Heart right ventricle (tissue), 16 donors: ENCODE results near the gene RBMS3. TPM values are rescaled to one million over a fixed set of nuclear protein-coding genes. Genes with fewer than 3 reads are reported as not detected.
"Not testable (repeated sequence)": the region's sequence is repeated elsewhere in the genome, so short reads cannot be mapped to it uniquely, and the experiment has no call there.

Experiments used
- ATAC-seq, 8 donors: fragments of 200-7000 bp; cut with Tn5 transposase; one replicate each; pipeline ENCODE4 v1.9.1; 2020; ENCODE audit warnings: mild to moderate bottlenecking in 8 of 8, moderate library complexity in 8 of 8, moderate number of reproducible peaks in 1 of 8
- DNase-seq, 2 donors: peaks; one replicate each; pipeline ENCODE4 v3.0.0-alpha.2; 2020
- H3K27ac ChIP-seq, 10 donors: fragments of 200-600 bp; sonication (generic) in 2 of 10; one replicate each; pipeline versions ENCODE4 v1.5.0 to v1.8.0; 2020 to 2022; ENCODE audit warnings: mild to moderate bottlenecking in 3 of 10
- H3K27me3 ChIP-seq, 7 donors: fragments of 200-600 bp; one replicate each; pipeline ENCODE4 v1.8.0; 2021 to 2022; ENCODE audit warnings: mild to moderate bottlenecking in 2 of 7
- H3K36me3 ChIP-seq, 9 donors: fragments of 200-600 bp; sonication (generic) in 1 of 9; one replicate each; pipeline versions ENCODE4 v1.5.0 to v1.8.0; 2020 to 2022; ENCODE audit warnings: mild to moderate bottlenecking in 2 of 9
- H3K4me1 ChIP-seq, 9 donors: fragments of 200-600 bp; sonication (generic) in 1 of 9; one replicate each; pipeline versions ENCODE4 v1.5.0 to v1.8.0; 2020 to 2022; ENCODE audit warnings: mild to moderate bottlenecking in 4 of 9
- H3K4me3 ChIP-seq, 10 donors: fragments of 200-600 bp; sonication (generic) in 2 of 10; one replicate each; pipeline versions ENCODE4 v1.5.0 to v1.8.0; 2020 to 2022; ENCODE audit warnings: mild to moderate bottlenecking in 7 of 10, moderate library complexity in 2 of 10
- H3K9me3 ChIP-seq, 11 donors: fragments of 200-600 bp in 10 of 11; sonication (generic) in 2 of 11; one replicate each; pipeline versions ENCODE4 v1.5.0 to v1.8.0; 2013 to 2022; ENCODE audit warnings: mild to moderate bottlenecking in 2 of 11, control low read depth in 1 of 11, moderate library complexity in 1 of 11
- CTCF ChIP-seq, 9 donors: fragments of 200-600 bp; sonication (generic) in 2 of 9; IDR thresholded peaks; one replicate each; pipeline versions ENCODE4 v1.5.0 to v1.8.0; 2021 to 2022; ENCODE audit warnings: antibody characterized with exemption in 9 of 9, mild to moderate bottlenecking in 5 of 9, moderate library complexity in 1 of 9
- WGBS, 2 donors: extraction: QIAGEN DNeasy Blood & Tissue Kit; methylation state at CpG; one replicate each; pipeline ENCODE4 v1.1.7; 2013; ENCODE audit warnings: inconsistent platforms in 1 of 2; 5-methylcytosine and 5-hydroxymethylcytosine counted together
- intact Hi-C, 10 donors: fragments of 100-400 bp; cut with DNase I; formaldehyde crosslinking; loops; one replicate each; pipeline versions ENCODE4 v1.11.1 to v1.14.2; 2022
- long read RNA-seq, 3 donors: library from polyadenylated mRNA; unstranded; transcript quantifications; one replicate each; pipeline ENCODE4 v2.0.0, GENCODE V29; 2020 to 2021
- polyA plus RNA-seq, 2 donors: library from polyadenylated mRNA; stranded (reverse); fragments of 200-250 nt; gene quantifications; one replicate each; pipeline ENCODE4 v1.2.3, GENCODE V29; 2013
- total RNA-seq, 10 donors: library from RNA; stranded (reverse); fragmentation: NEBNext Ultra II Directional in 3 of 10; extraction: Animal tissue kit (Norgen Biotek cat#: 25700) in 3 of 10; gene quantifications; one replicate each; pipeline versions ENCODE4 v1.2.1 to v1.2.4, GENCODE V29; 2021 to 2023
- donor health status: Arrhythmogenic right ventricular cardiomyopathy.
- donor health status: ischemic (EF 13 %, LVEDD 7.1; RV severe dilation, severe dysfunction).
- donor health status: healthy with polysubstance abuse.
- donor health status: DM: no; HTN: yes; CAD: no.
- donor health status: DM: no; HTN: no; CAD: no.
- donor health status: ischemic (EF 25% LVEDD 6.9; RV normal size, moderate dysfunction).
- donor health status: ischemic (EF 25% LVEDD 5.7; RV mildly dilated, moderate dysfunction).
- donor health status: healthy.
- donor health status: DM: yes; HTN: yes; CAD: no.
- donor health status: Ischemic cardiomyopathy.
- donor health status: ischemic (EF 35%, LVEDD 5.7; RV mildly dilated, moderate dysfunction).
- donor health status: nonischemic (EF 11% LVEDD 7.7; RV severe dilation, severe dysfunction).
- donor health status: DM: yes; HTN: yes; CAD: no.
- donor health status: PGD.
- donor health status: ischemic (EF 29% LVEDD 5.4; RV normal size, mild dysfunction).
- donor health status: nonischemic (EF 23%, LVEDD 6.1; RV moderate dilation, normal function).

Gene RBMS3
- total RNA-seq: 10 to 100 TPM; 22.0 to 41.1 (median 28.6) TPM
- polyA plus RNA-seq: 1 to 10 TPM; 3.2 to 8.1 TPM
- long read RNA-seq, donor 1, partial matches to known transcripts: 3 of 12 reads
- long read RNA-seq, donor 1, other reads (novel, unspliced or antisense): 8 of 12 reads
- long read RNA-seq, donor 2, full-length matches to known transcripts: 7 of 23 reads
- long read RNA-seq, donor 2, partial matches to known transcripts: 5 of 23 reads
- long read RNA-seq, donor 2, other reads (novel, unspliced or antisense): 11 of 23 reads
- long read RNA-seq, donor 3, full-length matches to known transcripts: 12 of 50 reads
- long read RNA-seq, donor 3, partial matches to known transcripts: 5 of 50 reads
- long read RNA-seq, donor 3, other reads (novel, unspliced or antisense): 33 of 50 reads

GRCh38 chr3:29280404-29281093 is at the start of gene RBMS3:
Gene RBMS3, plus strand, starts transcription at chr3:29281071.
- peak; percentile 37 to 80 (median 52) for TF ChIP-seq CTCF (IDR thresholded peaks at IDR 0.05)
- Histone ChIP-seq H3K4me1 (peaks cover 0 to 36% (median 18%) of the 10 kb centered on the region in 9 donors), H3K4me3 (peak within 1 kb of the TSS; percentile 54 to 79 (median 68)), H3K27ac (peak within 1 kb of the TSS; percentile 77 to 96 (median 92)), H3K9me3 (no peaks in the 10 kb centered on the region), H3K27me3 (no peaks in the 10 kb centered on the region), H3K36me3 (no peaks in the 10 kb centered on the region)
- intact Hi-C loops: loop anchor here (1.0 to 10.0 kb wide), 23 partner anchors 42 to 484 kb away; no protein-coding TSS in a partner anchor
- DNase-seq (peak; percentile 84 to 93), ATAC-seq (peak; percentile 93 to 96 (median 94))
- WGBS, 2 donors: 0 to 1% methylated on average over 16 of the region's 16 CpGs

GRCh38 chr3:29233126-29233525 is 47.7 kb upstream of the RBMS3 start:
- 0% methylated on average over 1 of the region's 1 CpG for WGBS, 2 donors
- H3K4me3 ChIP-seq, ATAC-seq: not testable (repeated sequence)

GRCh38 chr3:29236146-29236840 is 44.6 kb upstream of the RBMS3 start:
- ATAC-seq (no peak), DNase-seq (no peak)
- Histone ChIP-seq H3K4me1 (peaks cover 0 to 16% (median 0%) of the 10 kb centered on the region in 9 donors), H3K36me3 (no peaks in the 10 kb centered on the region), H3K27me3 (no peaks in the 10 kb centered on the region), H3K27ac (no peak overlapping the region), H3K4me3 (no peak overlapping the region), H3K9me3 (peaks cover 0 to 6% (median 0%) of the 10 kb centered on the region in 11 donors)
- intact Hi-C loops: loop anchor here in 1 of 10 donors (10.0 kb wide), 1 partner anchor 51 kb away; no protein-coding TSS in a partner anchor
- no peak for TF ChIP-seq CTCF (IDR thresholded peaks at IDR 0.05)
- WGBS, 2 donors: 81 to 94% methylated on average over 3 of the region's 3 CpGs

More at GRCh38 chr3:29233126-29233525, 47.7 kb upstream of the RBMS3 start:
- not testable (repeated sequence) for H3K36me3 ChIP-seq, H3K9me3 ChIP-seq, H3K27me3 ChIP-seq, DNase-seq, H3K4me1 ChIP-seq, H3K27ac ChIP-seq
- intact Hi-C loops: loop anchor here in 1 of 10 donors (10.0 kb wide), 1 partner anchor 48 kb away; no protein-coding TSS in a partner anchor

GRCh38 chr3:29239376-29239775 is 41.5 kb upstream of the RBMS3 start:
- 94 to 97% methylated on average over 2 of the region's 2 CpGs for WGBS, 2 donors
- no peaks in the 10 kb centered on the region for H3K27me3 ChIP-seq
- H3K36me3 ChIP-seq: no peaks in the 10 kb centered on the region
- no peak for DNase-seq
- intact Hi-C loops: loop anchor here in 1 of 10 donors (10.0 kb wide), 1 partner anchor 55 kb away; no protein-coding TSS in a partner anchor
- no peak for ATAC-seq
- no peak for TF ChIP-seq CTCF (IDR thresholded peaks at IDR 0.05)
- no peak overlapping the region for H3K27ac ChIP-seq
- H3K9me3 ChIP-seq: peaks cover 0 to 11% (median 0%) of the 10 kb centered on the region in 11 donors
- peaks cover 0 to 30% (median 0%) of the 10 kb centered on the region in 9 donors for H3K4me1 ChIP-seq
- no peak overlapping the region for H3K4me3 ChIP-seq
